Astrocyte (in vitro differentiated cells and primary cell): ENCODE measurements around the gene DOCK6. TPM values are rescaled to one million over a fixed set of nuclear protein-coding genes. Genes with fewer than 3 reads are reported as not detected.
A peak's percentile ranks its signal among the peaks of the same experiment; 100 is the strongest.

ENCODE experiments used
- DNase-seq: peaks from one replicate; pipeline ENCODE4 v3.0.0-alpha.2; 2010; ENCODE audit warnings: low read depth
- FAIRE-seq: peaks from 2 replicates; lab custom pipeline; 2011; peaks lifted over from hg19 to GRCh38; lab: Jason Lieb, UNC
- H2AFZ ChIP-seq: 2 replicates; pipeline ENCODE4 v1.6.0; 2012; ENCODE audit warnings: low read depth, low read length, inconsistent platforms
- H3K27ac ChIP-seq: 2 replicates; pipeline ENCODE4 v1.5.1; 2011; ENCODE audit warnings: low read depth, low read length, inconsistent platforms
- H3K27me3 ChIP-seq: 2 replicates; pipeline ENCODE4 v1.6.0; 2011; ENCODE audit warnings: low read length, inconsistent platforms; ENCODE audit not compliant: insufficient read depth
- H3K36me3 ChIP-seq: 2 replicates; pipeline ENCODE4 v1.5.1; 2011; ENCODE audit warnings: low read length, inconsistent platforms; ENCODE audit not compliant: insufficient read depth
- H3K4me1 ChIP-seq: 2 replicates; pipeline ENCODE4 v1.5.1; 2011; ENCODE audit warnings: low read length, inconsistent platforms; ENCODE audit not compliant: insufficient read depth
- H3K4me2 ChIP-seq: 2 replicates; pipeline ENCODE4 v1.6.0; 2012; ENCODE audit warnings: low read length, inconsistent platforms
- H3K4me3 ChIP-seq: 2 replicates; pipeline ENCODE4 v1.5.1; 2011; ENCODE audit warnings: low read depth, mild to moderate bottlenecking, low read length, inconsistent platforms; ENCODE audit not compliant: insufficient read depth
- H3K79me2 ChIP-seq: 2 replicates; pipeline ENCODE4 v1.6.0; 2012; ENCODE audit warnings: mild to moderate bottlenecking, low read length, inconsistent platforms; ENCODE audit not compliant: insufficient read depth
- H3K9ac ChIP-seq: 2 replicates; pipeline ENCODE4 v1.6.0; 2012; ENCODE audit warnings: mild to moderate bottlenecking, low read length, inconsistent platforms
- H3K9me3 ChIP-seq: 2 replicates; pipeline ENCODE4 v1.5.1; 2012; ENCODE audit warnings: low read depth, mild to moderate bottlenecking, low read length, inconsistent platforms; ENCODE audit not compliant: insufficient read depth
- H4K20me1 ChIP-seq: 2 replicates; pipeline ENCODE4 v1.6.0; 2012; ENCODE audit warnings: low read length, inconsistent platforms; ENCODE audit not compliant: insufficient read depth
- H3K27ac Mint-ChIP-seq: one replicate; pipeline ENCODE4 v1.8.0; 2021; ENCODE audit warnings: mild to moderate bottlenecking, mixed read lengths; ENCODE audit not compliant: unreplicated experiment
- H3K27me3 Mint-ChIP-seq: one replicate; pipeline ENCODE4 v1.8.0; 2021; ENCODE audit warnings: low read depth, mixed read lengths; ENCODE audit not compliant: unreplicated experiment
- H3K36me3 Mint-ChIP-seq: one replicate; pipeline ENCODE4 v1.8.0; 2021; ENCODE audit warnings: low read depth, mixed read lengths; ENCODE audit not compliant: unreplicated experiment
- H3K4me1 Mint-ChIP-seq: one replicate; pipeline ENCODE4 v1.8.0; 2021; ENCODE audit warnings: low read depth, mixed read lengths; ENCODE audit not compliant: unreplicated experiment
- H3K4me3 Mint-ChIP-seq: one replicate; pipeline ENCODE4 v1.8.0; 2021; ENCODE audit warnings: mild to moderate bottlenecking, moderate library complexity, mixed read lengths; ENCODE audit not compliant: unreplicated experiment
- H3K9me3 Mint-ChIP-seq: one replicate; pipeline ENCODE4 v1.8.0; 2021; ENCODE audit warnings: mild to moderate bottlenecking, mixed read lengths; ENCODE audit not compliant: unreplicated experiment
- CTCF ChIP-seq: IDR thresholded peaks from 2 replicates; pipeline ENCODE4 v1.5.1; 2011; ENCODE audit warnings: low read depth, mild to moderate bottlenecking, inconsistent platforms, low read length, moderate library complexity; ENCODE audit not compliant: insufficient read depth
- EZH2 ChIP-seq: IDR thresholded peaks from 2 replicates; pipeline ENCODE4 v1.6.1; 2012; ENCODE audit warnings: mild to moderate bottlenecking, low read length, inconsistent platforms; ENCODE audit not compliant: insufficient read depth
- total RNA-seq: library from RNA; stranded (reverse); gene quantifications from 2 replicates; pipeline ENCODE4 v1.2.1, GENCODE V29; 2021

DOCK6 gene
- total RNA-seq, 1 donor from 2014 or later: 38.3 TPM

- H3K9me3 Mint-ChIP-seq: no peaks in the 10 kb centered on the region
- DNase-seq (no peak), FAIRE-seq (no peak)
- H3K4me3 ChIP-seq: no peak overlapping the region
- no peaks in the 10 kb centered on the region for H3K27me3 ChIP-seq
- H3K36me3 ChIP-seq: peaks cover 22% of the 10 kb centered on the region
- H3K4me2 ChIP-seq: no peak overlapping the region
- no peak overlapping the region for H3K9ac ChIP-seq
- peaks cover 8% of the 10 kb centered on the region for H4K20me1 ChIP-seq
- no peaks in the 10 kb centered on the region for H3K9me3 ChIP-seq
- TF ChIP-seq CTCF: no peak
- no peak for TF ChIP-seq EZH2
- H2AFZ ChIP-seq: no peak overlapping the region
- H3K27me3 Mint-ChIP-seq: no peaks in the 10 kb centered on the region
- no peaks in the 10 kb centered on the region for H3K79me2 ChIP-seq
- no peaks in the 10 kb centered on the region for H3K4me1 Mint-ChIP-seq
- H3K4me3 Mint-ChIP-seq: no peak overlapping the region
- H3K4me1 ChIP-seq: peaks cover 10% of the 10 kb centered on the region
- no peak overlapping the region for H3K27ac Mint-ChIP-seq
- H3K27ac ChIP-seq: no peak overlapping the region
- peaks cover 37% of the 10 kb centered on the region for H3K36me3 Mint-ChIP-seq
Observed at GRCh38 chr19:11176466-11177193, 85.7 kb downstream of the DOCK6 start.

GRCh38 chr19:11175920-11176319, 86.4 kb downstream of the DOCK6 start:
- Histone ChIP-seq H3K9me3 (no peaks in the 10 kb centered on the region), H3K79me2 (no peaks in the 10 kb centered on the region), H3K4me1 (peaks cover 10% of the 10 kb centered on the region), H2AFZ (no peak overlapping the region), H3K27ac (no peak overlapping the region), H4K20me1 (peaks cover 8% of the 10 kb centered on the region), H3K4me2 (no peak overlapping the region), H3K27me3 (no peaks in the 10 kb centered on the region), H3K36me3 (peaks cover 22% of the 10 kb centered on the region), H3K4me3 (no peak overlapping the region), H3K9ac (no peak overlapping the region)
- Mint-ChIP-seq H3K27me3 (no peaks in the 10 kb centered on the region), H3K4me1 (no peaks in the 10 kb centered on the region), H3K27ac (no peak overlapping the region), H3K9me3 (no peaks in the 10 kb centered on the region), H3K4me3 (peak overlapping the region; percentile 41), H3K36me3 (peaks cover 31% of the 10 kb centered on the region)
- FAIRE-seq: no peak
- no peak for DNase-seq
- TF ChIP-seq EZH2 (no peak), CTCF (no peak)

GRCh38 chr19:11174336-11174735, 88.0 kb downstream of the DOCK6 start:
- Histone ChIP-seq H3K9ac (no peak overlapping the region), H3K36me3 (peaks cover 26% of the 10 kb centered on the region), H3K4me1 (peaks cover 6% of the 10 kb centered on the region), H3K27me3 (no peaks in the 10 kb centered on the region), H3K79me2 (no peaks in the 10 kb centered on the region), H3K9me3 (no peaks in the 10 kb centered on the region), H3K27ac (no peak overlapping the region), H2AFZ (no peak overlapping the region), H3K4me2 (no peak overlapping the region), H4K20me1 (peaks cover 4% of the 10 kb centered on the region), H3K4me3 (no peak overlapping the region)
- Mint-ChIP-seq H3K4me1 (no peaks in the 10 kb centered on the region), H3K4me3 (no peak overlapping the region), H3K27me3 (no peaks in the 10 kb centered on the region), H3K9me3 (no peaks in the 10 kb centered on the region), H3K36me3 (peaks cover 35% of the 10 kb centered on the region), H3K27ac (no peak overlapping the region)
- TF ChIP-seq CTCF (no peak), EZH2 (no peak)
- DNase-seq (no peak), FAIRE-seq (no peak)
